ENCODE data around the gene TTLL11.
"Not testable (repeated sequence)": the region's sequence is repeated elsewhere in the genome, so short reads cannot be mapped to it uniquely, and the experiment has no call there.

Gene TTLL11

DNA sequence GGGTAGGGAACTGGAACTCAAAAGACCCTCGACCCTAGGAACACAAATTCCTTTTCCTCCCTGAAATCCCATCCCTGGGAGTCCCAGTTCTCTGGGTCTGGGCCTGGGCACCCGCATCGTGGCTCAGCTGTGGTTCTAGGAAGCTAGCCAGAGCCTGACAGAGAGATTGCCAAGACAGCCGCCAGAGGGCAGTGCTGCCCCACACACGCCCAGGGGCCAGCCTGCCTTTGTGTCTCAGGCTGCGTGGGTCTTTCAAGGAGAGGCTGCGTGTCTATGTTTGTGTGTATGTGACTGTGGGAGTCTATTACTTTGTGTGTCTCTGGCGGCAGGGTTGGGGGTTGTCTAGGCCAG lies 32.0 kb upstream of the TTLL11 start:
- DNase-seq (ENCODE audit: low read depth in 2 of 2), result peak; percentile 55 to 59

DNA sequence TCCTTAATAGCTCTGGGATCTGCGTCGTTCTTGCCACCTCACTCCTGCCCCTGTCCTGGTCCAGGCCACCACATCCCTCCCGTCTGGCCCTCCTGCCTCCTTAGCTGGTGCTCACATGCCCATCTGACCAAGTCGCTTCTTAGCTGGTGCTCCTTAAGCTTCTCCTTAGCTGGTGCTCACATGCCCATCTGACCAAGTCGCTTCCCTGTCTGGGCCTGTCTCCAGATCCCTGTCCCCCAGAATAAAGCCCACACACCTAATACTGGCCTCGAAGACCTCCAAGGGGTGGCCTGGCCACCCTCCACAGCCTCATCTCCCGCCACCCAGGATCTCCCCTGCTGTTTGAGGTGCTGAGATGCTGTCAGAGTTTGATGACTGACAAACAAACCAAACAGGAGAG lies 31.4 kb upstream of the TTLL11 start:
- no peak for DNase-seq (ENCODE audit: low read depth in 2 of 2)

DNA sequence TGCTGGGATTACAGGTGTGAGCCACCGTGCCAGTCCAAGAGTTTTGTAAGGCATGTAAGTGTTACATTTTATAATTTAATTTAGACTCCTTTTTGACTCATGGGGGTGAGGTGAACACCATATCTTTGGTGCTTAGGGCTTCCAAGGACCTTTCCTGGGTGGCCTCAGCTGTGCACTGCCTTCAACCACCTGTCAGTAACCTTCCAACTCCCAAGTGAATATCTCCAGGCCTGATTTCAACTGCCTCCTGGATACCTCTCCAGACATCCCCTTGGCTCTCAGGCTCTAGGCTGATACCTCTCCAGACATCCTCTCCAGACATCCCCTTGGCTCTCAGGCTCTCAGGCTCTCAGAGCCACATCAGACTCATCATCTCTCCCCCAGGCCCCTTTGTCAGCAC lies 30.9 kb upstream of the TTLL11 start:
- DNase-seq (ENCODE audit: low read depth in 2 of 2), result no peak

DNA sequence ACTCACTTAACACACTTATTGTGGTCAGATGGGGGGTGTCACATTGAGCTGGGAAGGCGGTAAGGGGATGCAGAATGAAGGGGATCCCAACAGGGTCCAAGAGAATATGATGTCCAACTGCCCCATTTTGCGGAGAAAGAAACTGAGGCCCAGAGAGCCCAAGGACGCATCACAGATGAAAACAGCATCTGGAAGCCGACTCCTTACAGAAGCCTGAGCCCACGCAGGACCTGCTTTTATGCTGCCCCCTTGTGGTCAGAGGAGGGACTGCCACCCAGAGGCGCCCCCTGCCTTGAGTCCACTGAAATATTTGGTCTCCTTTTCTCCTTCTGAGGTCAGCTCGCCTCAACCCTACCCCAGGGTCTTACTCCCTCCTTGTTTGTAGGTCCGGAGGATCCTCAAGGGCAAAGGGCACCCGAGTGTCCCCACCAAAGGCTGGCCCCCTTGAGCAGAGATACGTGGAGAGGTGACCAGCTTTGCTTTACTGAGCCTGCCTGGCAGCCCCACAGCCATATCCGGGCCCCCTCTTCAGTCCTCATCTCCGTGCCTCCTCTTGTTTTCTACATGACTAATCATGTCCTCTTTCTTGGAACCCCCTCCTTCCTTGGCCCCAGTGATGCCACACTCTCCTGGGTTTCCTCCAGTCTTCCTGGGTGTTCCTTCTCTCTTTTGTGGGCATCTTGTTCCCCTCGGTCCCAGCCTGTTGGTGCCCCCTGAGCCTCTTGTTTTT lies 30.0 kb upstream of the TTLL11 start:
- peak; percentile 48 to 50 for DNase-seq (ENCODE audit: low read depth in 2 of 2)

DNA sequence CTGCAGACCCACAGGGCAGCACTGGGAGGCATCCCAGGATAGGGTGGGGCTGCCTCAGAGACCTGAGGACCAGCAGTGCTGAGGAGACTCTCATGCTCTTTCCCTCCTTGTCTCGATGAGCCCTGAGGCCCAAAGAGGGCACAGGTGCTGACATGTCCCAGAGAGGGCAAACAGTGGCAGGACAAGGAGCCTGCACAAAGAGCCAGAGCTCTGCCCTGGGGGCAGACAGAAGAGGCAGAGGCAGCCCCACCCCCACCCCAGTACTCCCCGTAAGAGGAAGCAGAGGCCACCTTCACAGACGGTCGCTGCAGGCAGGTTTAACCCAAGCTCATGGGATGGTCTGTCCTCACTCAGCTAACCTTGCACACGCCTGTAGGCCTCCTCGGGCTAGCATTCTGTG lies 29.4 kb upstream of the TTLL11 start:
- DNase-seq (ENCODE audit: low read depth in 2 of 2), result no peak

DNA sequence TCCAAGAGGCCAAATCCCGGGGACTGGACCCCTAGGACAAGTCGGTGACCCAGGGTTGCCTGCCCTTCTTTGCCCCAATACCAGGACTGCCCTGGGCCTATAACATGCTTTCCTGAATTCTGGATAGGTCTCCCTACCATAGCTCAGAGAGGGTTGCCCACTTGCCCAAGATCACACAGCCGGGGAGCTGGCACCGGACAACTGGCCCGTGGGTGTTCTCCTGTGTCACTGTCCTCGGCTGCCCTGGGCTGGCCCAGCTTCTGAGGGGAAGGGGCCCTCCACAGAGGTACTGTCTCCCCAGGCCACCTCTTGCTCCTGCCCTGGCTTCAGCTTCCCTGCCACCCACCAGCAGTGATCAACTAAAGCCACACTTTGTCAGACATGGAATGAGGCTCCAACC lies 28.8 kb upstream of the TTLL11 start:
- DNase-seq (ENCODE audit: low read depth in 2 of 2), result no peak

DNA sequence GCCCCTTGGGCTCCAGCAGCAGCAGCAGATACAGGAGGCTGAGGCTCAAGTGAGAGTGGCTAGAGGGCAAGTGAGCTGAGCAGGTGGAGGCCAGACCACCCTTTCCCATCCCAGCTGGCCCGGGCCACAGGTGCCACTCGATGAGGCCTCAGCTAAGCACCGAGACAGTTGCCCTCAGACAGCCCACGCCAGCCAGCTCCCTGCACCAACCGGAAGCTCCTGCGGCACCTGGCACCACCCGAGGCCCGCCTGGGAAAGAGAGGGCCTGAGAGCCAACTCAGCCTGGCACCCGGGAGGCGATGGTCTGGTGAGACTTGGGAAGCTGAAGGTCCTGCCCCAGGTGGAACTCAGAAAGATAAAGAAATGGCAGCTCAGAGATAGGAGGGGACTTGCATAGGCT lies 28.3 kb upstream of the TTLL11 start:
- no peak for DNase-seq (ENCODE audit: low read depth in 2 of 2)

DNA sequence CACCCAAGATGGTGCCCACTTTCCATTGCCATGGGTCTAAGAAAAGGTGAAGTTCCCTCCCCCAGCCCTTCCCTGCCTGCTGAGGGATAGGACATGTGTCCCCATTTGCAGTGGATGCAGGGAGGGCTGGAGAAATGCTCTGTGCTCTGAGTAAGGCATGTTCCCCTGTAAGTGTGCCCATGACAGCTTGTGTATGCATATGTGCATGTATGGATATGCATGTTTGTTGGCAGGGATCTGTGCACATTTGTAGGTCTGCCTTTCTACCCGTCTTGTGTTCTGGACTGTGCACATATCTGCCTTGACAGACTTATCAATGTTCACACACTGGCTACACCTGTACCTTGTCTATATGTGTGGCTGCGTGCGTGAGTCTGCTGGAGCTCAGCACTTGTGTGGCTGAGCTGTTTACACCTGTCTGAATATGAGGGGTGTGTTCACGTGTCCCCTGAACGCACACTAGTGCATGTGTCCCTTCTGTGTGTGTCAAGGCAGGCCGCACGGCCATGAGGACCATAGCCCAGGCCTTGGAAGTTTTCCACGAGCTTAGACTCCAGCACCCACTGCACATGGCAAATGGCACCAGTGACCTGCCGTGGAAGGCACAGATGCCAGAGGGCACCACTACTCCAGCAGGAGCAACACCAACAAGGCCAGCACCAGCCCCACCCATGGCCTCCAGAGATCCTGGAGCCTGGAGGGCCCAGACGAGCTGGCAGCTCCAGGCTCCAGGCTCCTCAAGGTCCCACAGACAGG lies 27.4 kb upstream of the TTLL11 start:
- DNase-seq (ENCODE audit: low read depth in 2 of 2), result no peak

DNA sequence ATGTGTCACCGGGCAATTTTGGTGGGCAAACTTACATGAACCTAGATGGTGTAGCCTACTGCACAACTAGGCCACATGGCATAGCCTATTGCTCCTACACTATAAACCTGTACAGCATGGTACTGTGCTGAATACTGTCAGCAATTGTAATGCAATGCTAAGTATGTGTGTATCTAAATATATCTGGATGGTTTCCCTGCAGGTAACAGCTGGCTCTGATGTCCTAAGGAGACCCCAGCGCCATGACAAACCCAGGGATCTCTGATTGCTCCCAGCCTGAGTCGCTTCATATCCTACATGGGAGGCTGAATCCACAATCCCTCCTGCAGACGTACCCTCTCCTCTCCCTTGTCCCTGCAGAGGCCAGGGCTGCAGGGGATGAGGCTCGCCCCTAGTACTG lies 26.6 kb upstream of the TTLL11 start:
- no peak for DNase-seq (ENCODE audit: low read depth in 2 of 2)

DNA sequence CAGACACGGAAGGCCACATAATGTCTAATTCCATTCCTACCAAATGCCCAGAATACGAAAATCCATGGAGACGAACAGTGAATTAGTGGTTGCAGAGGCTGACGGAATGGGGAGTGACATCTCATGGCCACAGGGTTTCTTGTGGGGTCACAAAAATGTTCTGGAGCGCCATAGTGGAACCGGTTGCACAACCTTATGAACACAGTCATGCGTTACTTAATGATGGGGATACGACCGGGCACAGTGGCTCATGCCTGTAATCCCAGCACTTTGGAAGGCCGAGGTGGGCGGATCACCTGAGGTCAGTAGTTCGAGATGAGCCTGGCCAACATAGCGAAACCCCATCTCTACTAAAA lies 26.0 kb upstream of the TTLL11 start:
- DNase-seq (ENCODE audit: low read depth in 2 of 2), result no peak

DNA sequence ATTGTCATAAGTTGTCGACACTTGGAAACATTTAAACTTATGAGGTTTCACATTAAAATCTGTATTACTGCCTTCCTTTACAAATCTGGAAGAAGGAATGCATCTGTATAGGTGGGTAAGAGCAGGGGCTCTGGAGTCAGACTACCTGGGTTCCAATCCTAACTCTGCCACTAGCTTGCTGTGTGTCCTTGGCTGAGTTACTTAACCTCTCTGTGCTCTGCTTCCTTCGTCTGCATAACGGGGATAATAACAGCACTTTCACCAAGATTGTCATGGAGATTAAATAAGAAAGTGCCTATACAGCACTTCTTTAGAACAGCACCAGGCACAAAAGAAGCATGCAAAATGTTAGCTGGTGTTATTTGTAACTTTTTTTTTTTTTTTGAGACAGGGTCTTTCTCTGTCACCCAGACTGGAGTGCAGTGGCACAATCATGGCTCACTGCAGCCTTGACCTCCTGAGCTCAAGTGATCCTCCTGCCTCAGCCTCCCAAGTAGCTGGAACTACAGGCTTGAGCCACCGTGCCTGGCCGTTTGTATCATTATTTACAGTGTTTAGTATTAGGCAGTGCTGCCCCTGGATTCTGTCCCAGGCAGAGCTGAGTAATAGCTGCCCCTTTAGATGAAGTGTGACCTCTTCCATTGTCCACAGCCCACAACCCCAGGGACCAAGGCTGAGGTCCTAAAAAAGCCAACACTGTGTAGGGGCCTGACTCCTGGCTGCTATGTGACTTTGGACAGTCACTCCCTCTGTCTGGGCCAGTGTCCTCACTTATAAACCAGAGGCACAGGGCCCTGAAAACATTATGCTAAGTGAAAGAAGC lies 25.4 kb upstream of the TTLL11 start:
- DNase-seq (ENCODE audit: low read depth in 2 of 2), result no peak

DNA sequence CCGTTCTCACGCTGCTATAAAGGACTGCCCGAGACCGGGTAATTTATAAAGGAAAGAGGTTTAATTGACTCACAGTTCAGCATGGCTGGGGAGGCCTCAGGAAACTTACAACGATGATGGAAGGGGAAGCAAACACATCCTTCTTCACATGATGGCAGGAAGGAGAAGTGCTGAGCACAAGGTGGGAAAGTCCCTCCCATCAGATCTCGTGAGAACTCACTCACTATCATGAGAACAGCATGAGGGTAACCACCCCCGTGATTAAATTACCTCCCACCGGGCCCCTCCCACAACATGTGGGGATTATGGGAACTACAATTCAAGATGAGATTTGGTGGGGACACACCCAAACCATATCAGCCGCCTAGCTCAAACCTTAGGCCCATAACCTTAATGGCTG lies 24.1 kb upstream of the TTLL11 start:
- DNase-seq (ENCODE audit: low read depth in 2 of 2), result not testable (repeated sequence)

DNA sequence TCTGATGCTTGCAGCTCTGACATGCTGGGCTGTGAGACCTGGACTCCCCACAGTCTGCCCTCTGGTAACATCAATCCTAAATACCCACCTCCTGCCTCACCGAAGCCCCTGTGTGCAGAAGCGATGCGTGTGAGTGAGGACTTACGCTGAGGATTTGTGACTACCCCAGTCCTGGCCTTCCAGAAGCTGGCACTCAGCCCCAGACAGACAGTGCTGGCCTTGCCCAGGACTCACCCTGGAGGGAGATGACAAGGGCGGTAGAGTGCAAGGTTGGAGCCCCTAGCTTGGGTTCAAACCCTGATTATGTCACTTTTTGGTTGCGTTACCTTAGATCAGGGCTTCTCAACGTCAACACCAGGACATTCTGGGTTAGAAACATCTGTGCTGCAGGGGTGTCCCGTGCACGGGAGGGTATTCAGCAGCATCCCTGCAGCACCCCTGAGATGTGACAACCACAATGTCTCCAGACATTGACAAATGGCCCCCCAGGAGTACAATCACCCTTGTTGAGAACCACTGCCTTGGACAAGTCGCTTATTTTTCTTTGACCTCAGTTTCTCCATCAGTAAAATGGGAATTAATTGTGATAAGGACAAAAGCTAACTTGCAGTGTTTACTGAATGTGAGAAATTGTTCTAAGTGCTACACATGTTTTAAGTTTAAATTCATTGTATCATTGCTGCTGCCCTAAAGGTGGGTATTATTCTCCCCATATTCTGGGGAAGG lies 23.5 kb upstream of the TTLL11 start:
- no peak for DNase-seq (ENCODE audit: low read depth in 2 of 2)

DNA sequence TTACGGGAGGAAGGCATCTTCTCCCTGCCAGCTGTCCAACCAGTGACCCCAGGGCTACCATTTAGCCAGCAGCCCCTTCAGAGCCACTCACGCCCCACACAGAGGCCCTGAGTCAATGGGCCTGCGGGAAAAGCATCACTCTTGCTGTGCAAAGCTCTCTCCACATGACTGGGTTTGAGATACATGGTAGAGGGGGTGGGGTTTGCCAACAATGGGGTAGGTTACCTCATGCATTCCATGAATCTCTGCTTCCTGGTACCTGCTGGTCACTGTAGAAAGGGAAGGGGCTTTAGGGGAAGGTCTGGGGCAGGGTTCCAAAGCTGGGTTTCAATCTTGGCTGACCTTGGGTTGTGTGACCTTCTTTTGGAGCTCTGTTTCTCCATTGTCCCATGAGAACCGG lies 22.9 kb upstream of the TTLL11 start:
- no peak for DNase-seq (ENCODE audit: low read depth in 2 of 2)

DNA sequence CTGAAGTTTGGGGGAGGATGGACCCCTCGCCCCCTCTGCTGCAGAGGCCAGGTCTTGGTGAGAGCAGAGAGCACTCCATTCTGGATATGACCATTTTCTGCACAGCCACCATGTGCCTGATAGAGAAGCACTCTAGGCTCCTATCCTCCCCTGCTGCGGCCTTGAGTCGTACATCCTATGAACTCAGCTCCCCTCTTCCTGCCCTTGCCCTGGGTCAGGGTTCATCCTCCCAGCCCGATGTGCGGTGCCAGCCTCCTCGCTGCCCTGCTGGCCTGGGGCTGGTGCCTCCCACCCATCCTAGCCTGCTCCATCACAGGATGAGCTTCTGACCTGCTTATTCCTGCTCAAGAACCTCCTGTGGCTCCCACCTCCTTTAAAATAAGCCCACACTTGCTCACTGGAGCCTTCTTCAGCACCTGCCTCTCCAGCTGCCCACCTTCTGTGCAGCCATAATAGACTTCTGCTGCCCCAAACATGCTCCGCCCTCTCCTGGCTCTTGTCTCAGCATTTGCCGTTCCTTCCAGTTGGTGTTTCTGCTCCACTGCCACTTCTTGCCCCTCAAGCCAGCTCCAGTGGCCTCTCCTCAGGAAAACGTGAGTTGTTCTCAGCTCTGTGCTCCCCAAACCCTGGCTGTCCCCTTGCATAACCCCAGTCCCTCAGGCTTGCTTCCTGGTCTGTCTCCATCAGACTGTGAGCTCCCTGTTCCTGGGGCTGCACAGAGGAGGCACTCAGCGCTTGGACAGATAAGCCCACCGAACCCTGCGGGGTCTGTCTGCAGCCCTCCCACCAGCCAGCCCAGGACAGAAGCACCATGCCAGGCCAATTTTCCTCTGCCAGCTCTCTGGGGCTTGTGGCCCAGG lies 22.3 kb upstream of the TTLL11 start:
- no peak for DNase-seq (ENCODE audit: low read depth in 2 of 2)

DNA sequence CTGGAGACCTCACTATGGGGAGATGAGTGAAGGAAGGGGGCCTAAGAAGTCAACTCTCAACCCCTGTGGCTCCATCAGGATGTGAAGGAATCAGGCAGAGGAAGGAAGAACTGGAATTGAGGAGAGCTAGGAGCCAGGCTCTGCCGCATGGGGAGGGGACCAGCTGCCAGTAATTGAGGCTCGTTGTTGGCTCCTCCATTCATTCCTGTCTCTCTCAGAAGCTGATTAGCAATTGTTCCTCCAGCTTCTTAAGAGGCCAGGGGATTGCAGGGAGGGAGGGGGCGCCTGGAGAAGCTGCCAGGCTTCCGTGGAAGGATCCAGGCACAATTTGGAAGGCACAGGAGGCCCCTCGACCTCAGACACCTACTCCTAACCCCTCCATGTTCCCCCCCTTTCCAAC lies 20.5 kb upstream of the TTLL11 start:
- DNase-seq (ENCODE audit: low read depth in 2 of 2), result no peak

DNA sequence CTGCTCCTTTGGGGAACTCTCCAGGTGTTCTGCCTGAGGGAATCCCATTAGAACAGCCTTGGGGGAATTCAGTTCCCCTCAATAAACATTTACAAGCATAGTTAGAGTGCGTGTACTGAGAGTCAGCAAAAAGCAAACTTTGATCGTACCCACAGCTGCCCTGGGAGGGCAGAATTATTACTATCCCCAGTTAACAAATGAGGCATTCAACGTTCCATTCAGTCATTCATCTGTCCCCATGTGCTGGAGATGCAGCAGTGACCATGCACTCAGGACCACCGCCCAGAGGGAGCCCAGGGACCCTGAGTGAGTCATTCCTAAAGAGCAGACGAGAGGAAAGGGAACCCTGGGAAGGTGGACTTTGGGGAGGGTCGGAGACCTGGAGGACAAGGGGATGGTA lies 19.1 kb upstream of the TTLL11 start:
- no peak for DNase-seq (ENCODE audit: low read depth in 2 of 2)

DNA sequence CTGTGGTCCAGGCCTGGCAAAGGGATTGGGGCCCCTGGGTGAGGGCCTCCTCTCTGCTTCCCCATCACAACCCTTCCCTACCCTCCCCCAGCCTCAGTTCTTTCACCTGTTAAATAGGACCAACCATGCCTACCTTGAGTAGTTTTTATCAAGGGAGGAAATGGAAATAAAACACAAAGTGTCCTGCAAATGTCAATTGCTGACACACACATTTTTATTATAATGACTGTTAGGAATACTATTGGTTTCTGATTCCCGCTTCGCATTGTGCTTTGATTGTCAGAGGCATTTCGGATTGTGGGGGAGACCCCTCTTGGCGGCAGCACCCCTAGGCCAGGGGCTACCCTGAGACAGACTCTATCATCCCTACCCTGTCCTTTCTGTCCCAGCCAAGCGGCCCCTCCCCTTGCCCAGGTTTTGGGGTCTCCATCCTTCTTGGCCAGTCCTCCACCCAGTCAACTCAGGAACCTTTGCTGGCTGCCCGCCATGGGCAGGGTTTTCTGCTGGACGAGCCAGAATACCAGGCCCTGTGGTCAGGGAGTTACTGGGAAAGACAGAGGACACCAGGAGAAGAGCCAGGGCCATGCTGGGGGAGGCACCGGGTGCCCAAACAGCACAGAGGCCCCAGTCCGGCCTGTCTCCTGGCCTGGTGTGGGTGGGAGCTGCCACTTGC lies 18.4 kb upstream of the TTLL11 start:
- no peak for DNase-seq (ENCODE audit: low read depth in 2 of 2)

DNA sequence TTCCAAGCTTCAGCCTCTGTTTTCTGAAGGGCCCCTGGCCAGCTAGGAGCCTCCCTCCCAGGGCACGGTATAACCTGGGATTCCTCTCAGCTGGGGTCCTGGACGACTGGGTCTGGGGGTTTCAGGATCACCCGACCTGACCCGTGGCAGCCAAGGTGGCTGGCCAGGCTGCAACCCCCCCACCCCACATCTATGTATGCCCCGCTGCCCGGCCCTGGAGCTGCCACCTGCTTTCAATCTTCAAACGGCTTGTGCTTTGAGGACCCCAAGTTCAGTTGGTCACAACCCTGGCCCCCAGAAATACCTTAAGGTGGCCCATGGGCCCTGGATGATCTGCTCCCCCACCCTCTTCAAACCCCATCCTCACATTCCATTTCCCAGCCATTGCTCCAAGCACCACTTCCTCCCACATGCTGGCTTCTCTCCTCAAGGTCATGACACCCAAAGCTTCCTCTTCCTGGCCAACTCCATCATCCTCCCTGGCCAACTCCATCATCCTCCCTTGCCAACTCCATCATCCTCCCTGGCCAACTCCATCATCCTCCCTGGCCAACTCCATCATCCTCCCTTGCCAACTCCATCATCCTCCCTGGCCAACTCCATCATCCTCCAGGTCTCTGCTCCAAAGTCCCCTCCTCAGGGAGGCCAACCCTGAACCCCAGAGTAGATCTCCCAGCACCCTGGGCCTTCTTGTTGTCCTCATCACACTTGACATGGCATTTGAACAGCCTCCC lies 17.2 kb upstream of the TTLL11 start:
- no peak for DNase-seq (ENCODE audit: low read depth in 2 of 2)

Measured in stimulated activated CD8-positive, alpha-beta memory T cell treated with anti-CD3 and anti-CD28 coated beads, Interleukin-2, amount 100 ng/mL, for 1 hour (primary cell).